HG02884 (cell line): ENCODE measurements around the gene PSMD2.

Experiments
- ATAC-seq: cut with Tn5 transposase; IDR thresholded peaks from one replicate; pipeline ENCODE4 v1.9.1; 2021; ENCODE audit warnings: mild to moderate bottlenecking, moderate library complexity; ENCODE audit not compliant: unreplicated experiment

Gene PSMD2

GRCh38 chr3:184315871-184316661 is 17.0 kb downstream of the PSMD2 start:
- no peak for ATAC-seq

GRCh38 chr3:184316792-184317191 is 17.8 kb downstream of the PSMD2 start:
- no peak for ATAC-seq

- no peak for ATAC-seq
Measured at GRCh38 chr3:184317201-184317600, 18.2 kb downstream of the PSMD2 start.

GRCh38 chr3:184320104-184320445 is 21.0 kb downstream of the PSMD2 start:
- no peak for ATAC-seq

- no peak for ATAC-seq
Measured at GRCh38 chr3:184321666-184322065, 22.6 kb downstream of the PSMD2 start.

GRCh38 chr3:184322731-184323487 is 23.9 kb downstream of the PSMD2 start:
- ATAC-seq: no peak

- ATAC-seq: no peak
Measured at GRCh38 chr3:184323696-184324095, 24.7 kb downstream of the PSMD2 start.

- ATAC-seq: no peak
Measured at GRCh38 chr3:184325269-184325668, 26.2 kb downstream of the PSMD2 start.

- no peak for ATAC-seq
Measured at GRCh38 chr3:184325715-184326369, 26.8 kb downstream of the PSMD2 start.

- no peak for ATAC-seq
Measured at GRCh38 chr3:184327171-184327570, 28.1 kb downstream of the PSMD2 start.

- ATAC-seq: no peak
Measured at GRCh38 chr3:184328516-184328915, 29.5 kb downstream of the PSMD2 start.

- no peak for ATAC-seq
Measured at GRCh38 chr3:184332370-184333090, 33.5 kb downstream of the PSMD2 start.

- no peak for ATAC-seq
Measured at GRCh38 chr3:184333190-184333589, 34.1 kb downstream of the PSMD2 start.

- ATAC-seq: no peak
Measured at GRCh38 chr3:184333700-184334099, 34.7 kb downstream of the PSMD2 start.

GRCh38 chr3:184334470-184335158 is 35.6 kb downstream of the PSMD2 start:
- no peak for ATAC-seq

GRCh38 chr3:184335291-184335660 is 36.2 kb downstream of the PSMD2 start:
- ATAC-seq: peak; percentile 15

GRCh38 chr3:184335661-184336546 is 36.9 kb downstream of the PSMD2 start:
- peak; percentile 58 for ATAC-seq

GRCh38 chr3:184336547-184337398 is 37.7 kb downstream of the PSMD2 start:
- no peak for ATAC-seq

GRCh38 chr3:184337399-184337714 is 38.3 kb downstream of the PSMD2 start, which contains the start of gene FAM131A:
Gene FAM131A, plus strand, starts transcription at chr3:184337600. Its CDS starts 31 bp downstream, at chr3:184337631.
- no peak for ATAC-seq
